AG08396 (cell line): ENCODE results near the gene MAST2.

Experiments used
- DNase-seq: peaks from one replicate; pipeline ENCODE4 v3.0.0; 2012; ENCODE audit warnings: low spot score, mixed read lengths

The MAST2 gene

DNA sequence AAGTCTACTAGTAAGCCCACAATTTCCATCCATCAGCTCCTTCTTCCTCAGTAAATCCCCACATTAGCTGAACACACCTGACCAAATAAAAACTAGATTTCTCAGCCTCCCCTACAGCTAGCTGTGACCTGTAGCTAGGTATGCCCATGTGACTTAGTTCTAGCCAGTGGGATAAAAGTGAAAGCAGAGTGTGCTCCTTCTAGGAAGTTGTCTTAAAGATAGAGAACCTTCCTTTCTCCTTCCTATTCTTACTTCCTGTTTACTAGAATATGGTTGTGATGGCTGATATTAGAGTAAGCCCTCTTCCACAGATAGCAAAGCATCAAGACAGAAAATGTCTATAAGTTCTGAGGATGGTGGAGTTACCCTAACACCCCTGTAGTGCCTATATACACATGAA, 262.0 kb downstream of the MAST2 start:
- DNase-seq, result no peak

DNA sequence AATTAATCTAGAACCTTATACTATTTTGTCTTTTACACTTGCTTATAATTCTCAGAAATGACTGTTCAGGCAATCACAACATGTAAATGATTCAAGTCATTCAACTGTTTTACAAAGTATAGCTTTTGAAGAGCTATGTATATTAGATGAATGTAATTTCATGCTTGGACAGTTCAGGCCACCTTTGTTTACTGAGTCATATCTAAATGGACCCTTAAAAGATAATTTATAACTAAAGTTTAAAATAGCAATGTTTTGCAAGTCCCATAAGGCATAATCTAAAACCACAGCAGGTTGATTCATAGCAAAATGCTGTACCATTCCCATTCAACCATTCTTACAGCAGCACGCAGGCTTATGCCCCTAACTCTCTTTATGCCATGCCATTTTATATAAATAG, 264.2 kb downstream of the MAST2 start:
- DNase-seq, result no peak

DNA sequence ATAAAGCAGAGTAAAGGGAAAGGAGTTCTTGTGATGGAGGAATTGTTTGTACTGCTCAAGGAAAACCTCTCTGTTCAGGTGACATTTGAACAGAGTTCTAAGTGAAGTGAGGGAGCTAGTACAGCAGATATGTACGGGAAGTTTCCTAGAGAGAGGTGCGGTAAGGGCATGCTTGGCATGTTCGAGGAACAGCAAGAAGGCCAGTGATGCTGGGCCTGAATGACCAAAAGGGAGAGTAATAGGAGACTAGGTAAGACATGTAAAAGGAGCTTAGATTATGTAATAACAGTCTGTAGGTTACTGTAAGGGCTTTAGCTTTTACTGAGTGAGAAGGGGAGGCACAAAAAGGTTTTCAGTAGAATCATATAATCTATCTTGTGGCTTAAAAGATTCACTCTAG, 265.1 kb downstream of the MAST2 start:
- no peak for DNase-seq

DNA sequence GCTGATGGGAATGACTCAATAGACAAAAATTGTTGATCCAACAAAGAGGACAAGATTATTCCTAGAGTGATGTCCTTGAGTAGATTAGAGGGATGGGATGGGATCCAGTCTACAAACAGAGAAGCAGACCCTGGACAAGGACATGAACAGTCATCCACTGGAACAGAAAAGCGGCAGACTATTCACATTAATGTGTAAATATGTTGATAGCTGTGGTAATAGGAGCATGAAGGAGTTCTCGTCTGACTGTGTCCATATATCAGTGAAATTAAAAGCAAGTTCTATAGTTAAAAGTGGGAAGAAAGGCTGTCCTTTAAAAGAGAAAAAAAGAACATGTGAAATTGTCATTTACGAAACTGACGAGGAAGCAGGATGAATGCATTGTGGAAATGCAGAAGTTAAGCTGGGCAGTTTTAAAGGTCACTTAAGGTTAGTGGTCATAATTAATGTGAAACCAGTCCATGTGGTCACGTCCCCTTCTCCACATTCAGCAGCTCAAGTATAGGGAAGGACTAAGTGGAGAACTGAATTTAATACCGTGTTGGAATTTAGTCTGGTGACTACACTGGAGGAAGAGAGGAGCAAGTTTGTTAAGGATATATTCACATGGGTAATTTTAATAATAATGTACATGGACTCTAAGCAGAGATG, 266.9 kb downstream of the MAST2 start:
- DNase-seq, result no peak

DNA sequence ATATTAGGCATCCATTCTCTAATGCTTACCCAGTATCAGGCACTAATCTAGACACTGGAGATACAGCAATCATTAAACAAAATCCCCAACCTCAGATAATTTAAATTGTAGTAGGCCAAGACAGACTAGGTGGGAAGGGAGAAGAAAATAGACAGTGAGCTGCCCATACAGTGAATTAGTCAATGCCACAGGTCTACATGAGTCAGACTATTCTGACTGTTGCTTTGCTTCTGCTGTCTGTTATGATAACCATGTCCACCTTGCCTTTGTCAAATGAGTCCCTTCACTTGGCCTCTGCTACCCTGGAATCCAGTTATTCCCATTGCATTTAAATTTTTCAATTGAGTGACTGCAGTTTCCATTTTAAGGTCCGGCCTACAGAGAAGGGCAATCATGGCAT, 269.6 kb downstream of the MAST2 start:
- DNase-seq, result no peak

GRCh38 chr1:46076343-46076742, 272.9 kb downstream of the MAST2 start:
- DNase-seq, result no peak

- DNase-seq, result no peak
These were observed 274.2 kb downstream of the MAST2 start for GRCh38 chr1:46077644-46078043.

DNA sequence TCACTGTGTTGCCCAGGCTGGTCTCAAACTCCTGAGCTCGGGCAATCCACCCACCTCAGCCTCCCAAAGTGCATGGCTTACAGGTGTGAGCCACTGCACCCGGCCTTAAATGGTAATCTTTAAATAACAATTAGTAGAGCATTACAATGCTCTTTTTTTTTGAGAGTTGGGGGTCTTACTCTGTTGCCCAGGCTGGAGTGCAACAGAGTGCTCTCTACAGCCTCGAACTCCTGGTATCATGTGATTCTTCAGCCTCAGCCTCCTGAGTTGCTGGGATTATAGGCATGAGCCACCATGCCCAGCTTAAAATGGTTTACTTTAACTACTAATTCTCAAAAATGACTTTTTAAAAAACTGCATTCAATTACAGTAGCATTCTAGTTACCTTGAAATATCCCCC, 276.8 kb downstream of the MAST2 start:
- DNase-seq, result no peak

DNA sequence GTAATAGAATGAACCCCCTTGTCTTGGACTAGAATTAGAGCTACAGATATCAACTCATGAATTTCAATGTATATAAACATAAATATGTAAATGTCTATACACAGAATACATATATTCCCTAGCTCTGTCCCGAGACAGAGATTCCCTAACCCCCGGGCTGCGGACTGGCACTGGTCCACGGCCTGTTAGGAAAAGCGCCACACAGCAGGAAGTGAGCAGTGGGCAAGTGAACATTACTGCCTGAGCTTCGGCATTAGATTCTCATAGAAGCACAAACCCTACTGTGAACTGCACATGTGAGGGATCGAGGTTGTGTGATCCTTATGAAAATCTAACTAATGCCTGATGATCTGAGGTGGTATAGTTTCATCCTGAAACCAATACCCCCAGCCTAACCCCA, 277.8 kb downstream of the MAST2 start:
- DNase-seq, result no peak

GRCh38 chr1:46081619-46082018, 278.2 kb downstream of the MAST2 start:
- no peak for DNase-seq

- no peak for DNase-seq
These were observed 280.2 kb downstream of the MAST2 start for GRCh38 chr1:46083579-46083978.

DNA sequence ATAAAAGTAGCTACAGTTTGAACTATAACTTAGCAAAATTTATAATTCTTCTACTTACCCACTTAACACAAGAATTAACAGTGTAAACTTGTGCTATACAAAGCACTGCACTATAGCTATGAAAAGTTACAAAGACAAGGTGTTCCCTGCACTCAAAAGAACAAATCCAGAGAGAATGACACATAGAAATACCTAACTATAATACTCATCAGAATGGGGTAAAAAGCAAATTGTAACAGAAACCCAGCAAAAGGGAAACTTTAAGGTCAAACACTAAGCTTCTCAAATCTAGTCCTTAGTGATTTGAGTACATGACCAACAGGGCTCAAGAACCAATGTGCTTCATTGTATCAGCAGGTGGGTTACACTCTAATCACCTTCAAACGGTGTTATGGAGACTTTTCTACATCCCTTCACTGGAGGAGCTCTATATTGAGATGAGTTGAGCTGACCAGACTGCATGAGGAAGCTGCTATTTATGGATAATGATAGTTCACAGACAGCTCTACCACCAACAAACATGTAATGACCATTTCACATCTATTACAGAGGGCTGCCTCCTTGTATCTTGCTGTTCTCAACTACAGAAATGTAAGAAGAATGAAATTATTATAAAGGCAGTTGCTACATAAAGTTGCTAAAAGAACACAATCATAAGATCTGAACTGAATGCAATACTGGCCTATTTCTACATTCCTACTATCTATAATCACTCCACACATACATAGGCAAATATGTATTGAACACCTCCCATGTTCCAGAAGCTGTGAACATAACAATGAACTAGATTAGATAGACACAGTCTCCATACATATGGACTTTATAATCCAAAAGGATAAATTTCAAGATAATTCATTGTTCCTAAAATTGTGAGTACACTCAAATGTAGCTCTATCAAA, 281.4 kb downstream of the MAST2 start:
- peak; percentile 27 for DNase-seq
